K562 (cell line): ENCODE results near the gene SCFD1. TPM values are rescaled to one million over a fixed set of nuclear protein-coding genes. Genes with fewer than 3 reads are reported as not detected.

Experiments used
- FOXJ3 ChIP-seq: sonication (generic); formaldehyde crosslinking; IDR thresholded peaks from 2 replicates; pipeline ENCODE4 v1.4.0; 2020; ENCODE audit warnings: mild to moderate bottlenecking, missing genetic modification reagents
- FOXM1 ChIP-seq, 2 experiments: fragments of 450-650 bp in 1 of 2; sonication (generic) in 1 of 2; formaldehyde crosslinking in 1 of 2; IDR thresholded peaks; 2 replicates each; pipeline versions ENCODE4 v1.6.1 to v1.9.0; 2017 to 2022; ENCODE audit warnings: low read depth in 2 of 2, mild to moderate bottlenecking in 2 of 2, missing genetic modification reagents in 1 of 2, moderate library complexity in 1 of 2
- HNRNPH1 ChIP-seq: fragments of 200-400 bp; formaldehyde crosslinking; optimal IDR thresholded peaks from 2 replicates; pipeline ENCODE3; 2017; ENCODE audit warnings: low read depth, mild to moderate bottlenecking, low read length, moderate library complexity
- SRSF9 ChIP-seq: fragments of 200-400 bp; formaldehyde crosslinking; IDR thresholded peaks from 2 replicates; pipeline ENCODE4 v1.6.1; 2017; ENCODE audit warnings: low read depth, low read length, borderline replicate concordance
- ZNF436 ChIP-seq: fragments of 250-450, 450-650 bp; sonication (Bioruptor Pico); formaldehyde crosslinking; IDR thresholded peaks from 2 replicates; pipeline ENCODE4 v1.7.0; 2020; ENCODE audit warnings: mild to moderate bottlenecking
- polyA plus RNA-seq, 8 experiments: library from polyadenylated mRNA; depleted of rRNA in 4 of 8; stranded (reverse) in 5 of 8; unstranded in 3 of 8; fragments of >200 nt; fragmentation: Nextera tagmentation in 2 of 8; fragmentation: Illumina TruSeq in 1 of 8; extraction: Ambion mirVana in 2 of 8; extraction: Trizol in 1 of 8; gene quantifications; 2 replicates each; pipeline versions ENCODE4 v1.2.1 to v1.2.3, GENCODE V29; 2011 to 2014; ENCODE audit warnings: inconsistent platforms in 1 of 8, missing spikeins in 1 of 8
- total RNA-seq, 7 experiments: library from RNA; depleted of rRNA in 6 of 7; stranded (reverse); fragments of >200 nt in 6 of 7; fragmentation: Illumina TruSeq in 2 of 7; extraction: Trizol in 2 of 7; gene quantifications; 2 replicates each; pipeline versions ENCODE4 v1.2.1 to v1.2.3, GENCODE V29; 2011 to 2021; ENCODE audit warnings: low replicate concordance in 1 of 7
- TF ChIP-seq, protein P1 (sequence below), 3 experiments: fragments of 200-800 bp in 1 of 3; fragments of 250-450 bp in 1 of 3; fragments of 450-650 bp in 1 of 3; sonication (Bioruptor Pico) in 1 of 3; sonication (Bioruptor generic) in 1 of 3; formaldehyde crosslinking in 1 of 3; IDR thresholded peaks; 2 replicates each; pipeline versions ENCODE4 v1.6.1 to v1.8.0; 2016 to 2022; ENCODE audit warnings: mild to moderate bottlenecking in 2 of 3, missing genetic modification characterization in 2 of 3, missing compliant biosample characterization in 1 of 3, moderate library complexity in 1 of 3
- TF ChIP-seq, protein P2 (sequence below): fragments of 250-450 bp; sonication (Bioruptor Pico); IDR thresholded peaks from 2 replicates; pipeline ENCODE4 v1.5.0; 2020; ENCODE audit warnings: mild to moderate bottlenecking
- TF ChIP-seq, protein P3 (sequence below): fragments of 450-650 bp; IDR thresholded peaks from 2 replicates; pipeline ENCODE4 v1.6.1; 2018; ENCODE audit warnings: mild to moderate bottlenecking, low read depth; ENCODE audit not compliant: partially characterized antibody

The SCFD1 gene
- total and polyA plus RNA-seq, 9 of the 15 experiments (the other 6 are each of a cell fraction or from before 2014, with no cell fraction given): 48.9 to 112 (median 75.2) TPM

DNA sequence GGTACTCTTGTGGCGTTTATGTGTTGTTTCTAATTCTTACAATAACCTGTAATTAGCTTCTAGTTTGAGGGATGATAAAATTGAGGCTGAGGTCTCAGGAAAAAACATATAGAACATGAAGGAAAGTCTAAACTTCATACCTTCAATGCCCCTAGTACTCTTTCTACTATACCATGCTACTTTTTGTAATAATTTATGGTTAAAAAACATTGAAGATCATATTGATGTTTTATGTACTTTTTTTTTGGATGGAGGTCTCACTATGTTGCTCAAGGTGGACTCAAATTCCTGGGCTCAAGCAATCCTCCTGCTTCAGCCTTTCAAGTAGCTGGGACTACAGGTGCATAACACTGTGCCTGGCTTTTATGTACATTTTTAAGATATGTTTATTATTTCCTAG lies 49.3 kb upstream of the SCFD1 start (continued):
- TF ChIP-seq, protein P1, sequence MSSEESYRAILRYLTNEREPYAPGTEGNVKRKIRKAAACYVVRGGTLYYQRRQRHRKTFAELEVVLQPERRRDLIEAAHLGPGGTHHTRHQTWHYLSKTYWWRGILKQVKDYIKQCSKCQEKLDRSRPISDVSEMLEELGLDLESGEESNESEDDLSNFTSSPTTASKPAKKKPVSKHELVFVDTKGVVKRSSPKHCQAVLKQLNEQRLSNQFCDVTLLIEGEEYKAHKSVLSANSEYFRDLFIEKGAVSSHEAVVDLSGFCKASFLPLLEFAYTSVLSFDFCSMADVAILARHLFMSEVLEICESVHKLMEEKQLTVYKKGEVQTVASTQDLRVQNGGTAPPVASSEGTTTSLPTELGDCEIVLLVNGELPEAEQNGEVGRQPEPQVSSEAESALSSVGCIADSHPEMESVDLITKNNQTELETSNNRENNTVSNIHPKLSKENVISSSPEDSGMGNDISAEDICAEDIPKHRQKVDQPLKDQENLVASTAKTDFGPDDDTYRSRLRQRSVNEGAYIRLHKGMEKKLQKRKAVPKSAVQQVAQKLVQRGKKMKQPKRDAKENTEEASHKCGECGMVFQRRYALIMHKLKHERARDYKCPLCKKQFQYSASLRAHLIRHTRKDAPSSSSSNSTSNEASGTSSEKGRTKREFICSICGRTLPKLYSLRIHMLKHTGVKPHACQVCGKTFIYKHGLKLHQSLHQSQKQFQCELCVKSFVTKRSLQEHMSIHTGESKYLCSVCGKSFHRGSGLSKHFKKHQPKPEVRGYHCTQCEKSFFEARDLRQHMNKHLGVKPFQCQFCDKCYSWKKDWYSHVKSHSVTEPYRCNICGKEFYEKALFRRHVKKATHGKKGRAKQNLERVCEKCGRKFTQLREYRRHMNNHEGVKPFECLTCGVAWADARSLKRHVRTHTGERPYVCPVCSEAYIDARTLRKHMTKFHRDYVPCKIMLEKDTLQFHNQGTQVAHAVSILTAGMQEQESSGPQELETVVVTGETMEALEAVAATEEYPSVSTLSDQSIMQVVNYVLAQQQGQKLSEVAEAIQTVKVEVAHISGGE (CRISPR knock-in tag; IDR thresholded peaks at IDR 0.05): no peak
- TF ChIP-seq, protein P2, sequence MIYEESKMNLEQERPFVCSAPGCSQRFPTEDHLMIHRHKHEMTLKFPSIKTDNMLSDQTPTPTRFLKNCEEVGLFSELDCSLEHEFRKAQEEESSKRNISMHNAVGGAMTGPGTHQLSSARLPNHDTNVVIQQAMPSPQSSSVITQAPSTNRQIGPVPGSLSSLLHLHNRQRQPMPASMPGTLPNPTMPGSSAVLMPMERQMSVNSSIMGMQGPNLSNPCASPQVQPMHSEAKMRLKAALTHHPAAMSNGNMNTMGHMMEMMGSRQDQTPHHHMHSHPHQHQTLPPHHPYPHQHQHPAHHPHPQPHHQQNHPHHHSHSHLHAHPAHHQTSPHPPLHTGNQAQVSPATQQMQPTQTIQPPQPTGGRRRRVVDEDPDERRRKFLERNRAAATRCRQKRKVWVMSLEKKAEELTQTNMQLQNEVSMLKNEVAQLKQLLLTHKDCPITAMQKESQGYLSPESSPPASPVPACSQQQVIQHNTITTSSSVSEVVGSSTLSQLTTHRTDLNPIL (CRISPR knock-in tag): no peak
- TF ChIP-seq FOXJ3 (CRISPR knock-in tag) (no peak), HNRNPH1 (no peak), SRSF9 (no peak), FOXM1 (IDR thresholded peaks at IDR 0.05; ENCODE audit: low read depth) (no peak), FOXM1 (CRISPR knock-in tag; IDR thresholded peaks at IDR 0.05; ENCODE audit: low read depth) (no peak), ZNF436 (CRISPR knock-in tag) (no peak)
- TF ChIP-seq, protein P3, sequence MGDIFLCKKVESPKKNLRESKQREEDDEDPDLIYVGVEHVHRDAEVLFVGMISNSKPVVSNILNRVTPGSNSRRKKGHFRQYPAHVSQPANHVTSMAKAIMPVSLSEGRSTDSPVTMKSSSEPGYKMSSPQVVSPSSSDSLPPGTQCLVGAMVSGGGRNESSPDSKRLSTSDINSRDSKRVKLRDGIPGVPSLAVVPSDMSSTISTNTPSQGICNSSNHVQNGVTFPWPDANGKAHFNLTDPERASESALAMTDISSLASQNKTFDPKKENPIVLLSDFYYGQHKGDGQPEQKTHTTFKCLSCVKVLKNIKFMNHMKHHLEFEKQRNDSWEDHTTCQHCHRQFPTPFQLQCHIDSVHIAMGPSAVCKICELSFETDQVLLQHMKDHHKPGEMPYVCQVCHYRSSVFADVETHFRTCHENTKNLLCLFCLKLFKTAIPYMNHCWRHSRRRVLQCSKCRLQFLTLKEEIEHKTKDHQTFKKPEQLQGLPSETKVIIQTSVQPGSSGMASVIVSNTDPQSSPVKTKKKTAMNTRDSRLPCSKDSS: no peak
